SU-DHL-6 (cell line): Measurements from ENCODE around the gene SAMD11.

Source experiments
- H2AFZ ChIP-seq: fragments of 200-600 bp; sonication (generic); 2 replicates; pipeline ENCODE4 v1.6.1; 2014; ENCODE audit warnings: low read depth, mild to moderate bottlenecking, moderate library complexity, mixed read lengths, antibody characterized with exemption, low read length; ENCODE audit not compliant: severe bottlenecking
- H3F3A ChIP-seq: fragments of 200-600 bp; shearing (Covaris generic); 2 replicates; pipeline ENCODE4 v1.6.0; 2016; ENCODE audit warnings: antibody characterized with exemption, mild to moderate bottlenecking; ENCODE audit not compliant: insufficient read depth
- H3K27ac ChIP-seq: fragments of 200-600 bp; sonication (generic); 2 replicates; pipeline ENCODE4 v1.5.1; 2016; ENCODE audit warnings: low read depth, mild to moderate bottlenecking, low read length, moderate library complexity, mixed read lengths
- H3K27me3 ChIP-seq: fragments of 200-600 bp; sonication (generic), shearing (Covaris generic); 2 replicates; pipeline ENCODE4 v1.6.0; 2014; ENCODE audit warnings: mild to moderate bottlenecking, low read length
- H3K36me3 ChIP-seq: fragments of 200-600 bp; sonication (generic); 2 replicates; pipeline ENCODE4 v1.6.1; 2014; ENCODE audit warnings: mild to moderate bottlenecking, low read length, mixed read lengths
- H3K4me2 ChIP-seq: fragments of 300-600, 200-600 bp; shearing (Covaris generic), sonication (generic); 2 replicates; pipeline ENCODE4 v1.6.0; 2014; ENCODE audit warnings: low read length, low read depth, mild to moderate bottlenecking; ENCODE audit not compliant: poor library complexity, severe bottlenecking
- H3K4me3 ChIP-seq: fragments of 200-600 bp; sonication (generic); 2 replicates; pipeline ENCODE4 v1.5.1; 2014; ENCODE audit warnings: antibody characterized with exemption, low read length, mild to moderate bottlenecking, mixed read lengths; ENCODE audit not compliant: insufficient read depth, poor library complexity, severe bottlenecking
- H3K79me2 ChIP-seq: fragments of 200-600 bp; sonication (generic); 2 replicates; pipeline ENCODE4 v1.6.1; 2014; ENCODE audit warnings: mild to moderate bottlenecking, low read length, moderate library complexity; ENCODE audit not compliant: insufficient read depth
- H3K9ac ChIP-seq: fragments of 200-600 bp; sonication (generic); 2 replicates; pipeline ENCODE4 v1.7.0; 2014; ENCODE audit warnings: mild to moderate bottlenecking, low read length
- H3K9me2 ChIP-seq: fragments of 200-600 bp; sonication (generic); replicated peaks from 2 replicates; pipeline ENCODE4 v1.6.1; 2014; ENCODE audit warnings: low read length; ENCODE audit not compliant: insufficient read depth
- H3K9me3 ChIP-seq: fragments of 200-600 bp; sonication (generic); 2 replicates; pipeline ENCODE4 v1.6.1; 2014; ENCODE audit warnings: low read length, mixed read lengths; ENCODE audit not compliant: insufficient read depth
- H4K20me1 ChIP-seq: fragments of 200-600 bp; sonication (generic); 2 replicates; pipeline ENCODE4 v1.6.1; 2014; ENCODE audit warnings: low read depth, mild to moderate bottlenecking, antibody characterized with exemption, low read length, moderate library complexity, mixed read lengths
- EZH2phosphoT487 ChIP-seq: fragments of 200-600 bp; sonication (generic), shearing (Covaris generic); conservative IDR thresholded peaks from 2 replicates; pipeline ENCODE4 v1.6.1; 2018; ENCODE audit warnings: mild to moderate bottlenecking, antibody characterized with exemption, low read length, moderate library complexity, mixed read lengths
- TF ChIP-seq, protein P1 (sequence below): fragments of 200-600 bp; sonication (generic); IDR thresholded peaks from one replicate; pipeline ENCODE4 v1.5.1; 2017; ENCODE audit warnings: antibody characterized with exemption, mild to moderate bottlenecking, low read length, moderate library complexity; ENCODE audit not compliant: insufficient read depth, poor library complexity, severe bottlenecking

The SAMD11 gene

GRCh38 chr1:982765-983436 is 59.2 kb downstream of the SAMD11 start:
- Histone ChIP-seq H3K4me2 (no peak overlapping the region), H3F3A (no peaks in the 10 kb centered on the region), H3K9me3 (no peaks in the 10 kb centered on the region), H3K27ac (no peak overlapping the region), H3K36me3 (no peaks in the 10 kb centered on the region), H3K79me2 (no peaks in the 10 kb centered on the region), H2AFZ (no peak overlapping the region), H4K20me1 (no peaks in the 10 kb centered on the region), H3K9me2 (no peaks in the 10 kb centered on the region), H3K9ac (no peak overlapping the region), H3K4me3 (no peak overlapping the region), H3K27me3 (no peaks in the 10 kb centered on the region)
- no peak for TF ChIP-seq EZH2phosphoT487
- TF ChIP-seq, protein P1, sequence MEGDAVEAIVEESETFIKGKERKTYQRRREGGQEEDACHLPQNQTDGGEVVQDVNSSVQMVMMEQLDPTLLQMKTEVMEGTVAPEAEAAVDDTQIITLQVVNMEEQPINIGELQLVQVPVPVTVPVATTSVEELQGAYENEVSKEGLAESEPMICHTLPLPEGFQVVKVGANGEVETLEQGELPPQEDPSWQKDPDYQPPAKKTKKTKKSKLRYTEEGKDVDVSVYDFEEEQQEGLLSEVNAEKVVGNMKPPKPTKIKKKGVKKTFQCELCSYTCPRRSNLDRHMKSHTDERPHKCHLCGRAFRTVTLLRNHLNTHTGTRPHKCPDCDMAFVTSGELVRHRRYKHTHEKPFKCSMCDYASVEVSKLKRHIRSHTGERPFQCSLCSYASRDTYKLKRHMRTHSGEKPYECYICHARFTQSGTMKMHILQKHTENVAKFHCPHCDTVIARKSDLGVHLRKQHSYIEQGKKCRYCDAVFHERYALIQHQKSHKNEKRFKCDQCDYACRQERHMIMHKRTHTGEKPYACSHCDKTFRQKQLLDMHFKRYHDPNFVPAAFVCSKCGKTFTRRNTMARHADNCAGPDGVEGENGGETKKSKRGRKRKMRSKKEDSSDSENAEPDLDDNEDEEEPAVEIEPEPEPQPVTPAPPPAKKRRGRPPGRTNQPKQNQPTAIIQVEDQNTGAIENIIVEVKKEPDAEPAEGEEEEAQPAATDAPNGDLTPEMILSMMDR, result no peak

DNA sequence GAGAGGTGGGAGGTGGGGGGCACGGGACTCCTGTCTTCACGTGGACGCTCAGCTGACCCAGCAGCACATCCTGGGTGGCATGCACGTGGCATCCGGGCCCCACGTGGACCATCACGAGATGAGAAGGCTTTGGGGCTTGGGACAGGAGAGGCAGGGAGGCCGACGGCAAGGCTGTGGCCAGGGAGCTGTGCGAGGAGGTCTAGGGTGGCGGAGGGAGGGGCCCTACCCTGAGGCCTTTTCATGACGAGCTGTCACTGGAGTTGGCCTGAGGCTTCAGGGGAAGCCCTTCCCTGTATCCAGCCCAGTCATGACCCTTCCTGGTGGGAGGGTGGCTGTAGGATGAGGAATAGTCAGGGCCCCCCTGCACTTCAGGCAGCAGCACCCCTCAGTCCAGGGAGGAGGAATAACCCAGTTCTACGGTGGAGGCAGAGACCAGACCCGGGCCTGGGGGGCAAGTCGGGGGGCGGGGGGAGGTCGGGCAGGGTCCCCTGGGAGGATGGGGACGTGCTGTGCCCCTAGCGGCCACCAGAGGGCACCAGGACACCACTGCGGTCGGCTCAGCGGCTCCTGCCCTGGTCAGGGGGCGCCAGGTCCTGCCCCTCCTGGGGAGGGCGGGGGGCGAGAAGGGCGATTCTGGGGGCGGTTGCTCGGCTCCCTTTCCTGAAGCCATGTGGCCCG is 60.2 kb downstream of the SAMD11 start:
- no peaks in the 10 kb centered on the region for H3K27me3 ChIP-seq
- no peaks in the 10 kb centered on the region for H3K9me3 ChIP-seq
- H3F3A ChIP-seq, result no peaks in the 10 kb centered on the region
- TF ChIP-seq EZH2phosphoT487, result no peak
- TF ChIP-seq, protein P1, result peak; percentile 63
- no peak overlapping the region for H3K9ac ChIP-seq
- no peak overlapping the region for H2AFZ ChIP-seq
- H3K9me2 ChIP-seq, result no peaks in the 10 kb centered on the region
- H4K20me1 ChIP-seq, result no peaks in the 10 kb centered on the region
- no peak overlapping the region for H3K27ac ChIP-seq
- H3K4me2 ChIP-seq, result no peak overlapping the region
- no peak overlapping the region for H3K4me3 ChIP-seq
- no peaks in the 10 kb centered on the region for H3K79me2 ChIP-seq
- no peaks in the 10 kb centered on the region for H3K36me3 ChIP-seq

GRCh38 chr1:984476-984814 is 60.7 kb downstream of the SAMD11 start:
- no peaks in the 10 kb centered on the region for H3K79me2 ChIP-seq
- no peak overlapping the region for H3K4me2 ChIP-seq
- TF ChIP-seq EZH2phosphoT487, result no peak
- TF ChIP-seq, protein P1, result no peak
- no peaks in the 10 kb centered on the region for H3F3A ChIP-seq
- H3K27ac ChIP-seq, result no peak overlapping the region
- H3K9ac ChIP-seq, result no peak overlapping the region
- H2AFZ ChIP-seq, result no peak overlapping the region
- no peaks in the 10 kb centered on the region for H3K9me2 ChIP-seq
- H4K20me1 ChIP-seq, result no peaks in the 10 kb centered on the region
- no peaks in the 10 kb centered on the region for H3K9me3 ChIP-seq
- H3K27me3 ChIP-seq, result no peaks in the 10 kb centered on the region
- no peak overlapping the region for H3K4me3 ChIP-seq
- H3K36me3 ChIP-seq, result no peaks in the 10 kb centered on the region
